Ascending aorta (tissue), 2 donors: ENCODE results near the gene GALE. TPM values are rescaled to one million over a fixed set of nuclear protein-coding genes. Genes with fewer than 3 reads are reported as not detected.
A peak's percentile ranks its signal among the peaks of the same experiment; 100 is the strongest.

ENCODE experiments used
- DNase-seq, 2 donors: peaks; one replicate each; pipeline ENCODE4 v3.0.0-alpha.2; 2019; ENCODE audit warnings: low spot score in 2 of 2
- H3K27ac ChIP-seq, 2 donors: fragments of 200-600 bp; sonication (generic); one replicate each; pipeline ENCODE4 v1.5.1; 2016 to 2017; ENCODE audit warnings: mild to moderate bottlenecking in 1 of 2
- H3K27me3 ChIP-seq: fragments of 200-600 bp; sonication (generic); one replicate; pipeline ENCODE4 v1.5.1; 2017
- H3K36me3 ChIP-seq, 2 donors: fragments of 200-600 bp; sonication (generic); one replicate each; pipeline ENCODE4 v1.5.1; 2016
- H3K4me1 ChIP-seq, 2 donors: fragments of 200-600 bp; sonication (generic); one replicate each; pipeline ENCODE4 v1.5.1; 2016 to 2017; ENCODE audit warnings: mild to moderate bottlenecking in 1 of 2
- H3K4me3 ChIP-seq, 2 donors: fragments of 200-600 bp; sonication (generic); one replicate each; pipeline ENCODE4 v1.5.1; 2016 to 2017; ENCODE audit warnings: mild to moderate bottlenecking in 1 of 2
- H3K9me3 ChIP-seq, 2 donors: fragments of 200-600 bp; sonication (generic); one replicate each; pipeline ENCODE4 v1.5.1; 2016
- intact Hi-C: fragments of 100-400 bp; cut with DNase I; formaldehyde crosslinking; loops from one replicate; pipeline ENCODE4 v1.15.1; 2023
- total RNA-seq: library from RNA; depleted of rRNA; stranded (reverse); fragments of >200 nt; gene quantifications from one replicate; pipeline ENCODE4 v1.1.0, GENCODE V29; 2016
- TF ChIP-seq, protein P1 (sequence below), 3 experiments: fragments of 200-600 bp in 2 of 3; fragments of 450-650 bp in 1 of 3; sonication (generic) in 2 of 3; IDR thresholded peaks; one replicate each; pipeline ENCODE4 v1.5.1; 2016 to 2019; ENCODE audit warnings: antibody characterized with exemption in 3 of 3, mild to moderate bottlenecking in 1 of 3, moderate library complexity in 1 of 3

Gene GALE
- total RNA-seq, 1 donor from 2014 or later: 30.4 TPM

DNA sequence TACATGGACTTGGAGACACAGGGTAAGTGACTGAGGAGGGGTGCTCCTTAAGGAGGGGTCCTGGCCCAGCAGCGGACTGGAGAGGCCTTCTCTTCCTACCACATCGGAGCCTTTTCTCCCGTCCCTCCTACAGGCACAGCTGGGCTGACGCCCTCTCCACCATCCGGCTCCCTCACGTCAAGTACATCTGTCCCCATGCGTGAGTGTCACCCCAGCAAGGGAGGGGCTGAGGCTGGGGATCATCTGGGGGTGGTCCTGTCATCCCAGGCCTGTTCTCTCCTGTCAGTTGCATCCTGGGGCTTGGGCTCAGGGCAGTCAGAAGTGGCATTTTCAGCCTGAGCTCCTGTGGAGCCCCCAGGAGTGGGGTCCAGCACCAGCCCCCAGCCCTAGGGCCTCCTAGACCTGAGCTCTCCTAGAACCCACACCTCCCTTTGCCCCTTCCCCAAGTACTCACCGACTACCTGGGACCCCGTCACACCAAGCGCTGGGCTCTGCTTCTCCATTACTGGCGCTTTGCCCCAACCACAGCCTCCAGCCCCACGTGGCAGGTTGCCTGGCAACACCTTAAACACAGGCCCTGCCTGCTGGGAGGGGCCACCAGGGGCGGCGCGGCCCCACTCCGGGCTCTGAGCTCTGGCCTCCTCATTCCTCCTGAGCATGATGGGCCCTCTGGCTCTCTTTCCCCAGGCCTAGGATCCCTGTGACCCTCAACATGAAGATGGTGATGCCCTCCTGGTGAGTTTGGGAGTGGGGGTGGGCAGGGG is 7.4 kb downstream of the GALE start:
- H3K36me3 ChIP-seq: peaks cover 24 to 26% of the 10 kb centered on the region in 2 donors
- intact Hi-C loops: no loop called here
- no peak overlapping the region for H3K27ac ChIP-seq
- no peaks in the 10 kb centered on the region for H3K27me3 ChIP-seq
- TF ChIP-seq, protein P1, sequence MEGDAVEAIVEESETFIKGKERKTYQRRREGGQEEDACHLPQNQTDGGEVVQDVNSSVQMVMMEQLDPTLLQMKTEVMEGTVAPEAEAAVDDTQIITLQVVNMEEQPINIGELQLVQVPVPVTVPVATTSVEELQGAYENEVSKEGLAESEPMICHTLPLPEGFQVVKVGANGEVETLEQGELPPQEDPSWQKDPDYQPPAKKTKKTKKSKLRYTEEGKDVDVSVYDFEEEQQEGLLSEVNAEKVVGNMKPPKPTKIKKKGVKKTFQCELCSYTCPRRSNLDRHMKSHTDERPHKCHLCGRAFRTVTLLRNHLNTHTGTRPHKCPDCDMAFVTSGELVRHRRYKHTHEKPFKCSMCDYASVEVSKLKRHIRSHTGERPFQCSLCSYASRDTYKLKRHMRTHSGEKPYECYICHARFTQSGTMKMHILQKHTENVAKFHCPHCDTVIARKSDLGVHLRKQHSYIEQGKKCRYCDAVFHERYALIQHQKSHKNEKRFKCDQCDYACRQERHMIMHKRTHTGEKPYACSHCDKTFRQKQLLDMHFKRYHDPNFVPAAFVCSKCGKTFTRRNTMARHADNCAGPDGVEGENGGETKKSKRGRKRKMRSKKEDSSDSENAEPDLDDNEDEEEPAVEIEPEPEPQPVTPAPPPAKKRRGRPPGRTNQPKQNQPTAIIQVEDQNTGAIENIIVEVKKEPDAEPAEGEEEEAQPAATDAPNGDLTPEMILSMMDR (IDR thresholded peaks at IDR 0.05): no peak
- no peak for DNase-seq
- H3K9me3 ChIP-seq: no peaks in the 10 kb centered on the region
- H3K4me1 ChIP-seq: peaks cover 9 to 19% of the 10 kb centered on the region in 2 donors
- H3K4me3 ChIP-seq: no peak overlapping the region

DNA sequence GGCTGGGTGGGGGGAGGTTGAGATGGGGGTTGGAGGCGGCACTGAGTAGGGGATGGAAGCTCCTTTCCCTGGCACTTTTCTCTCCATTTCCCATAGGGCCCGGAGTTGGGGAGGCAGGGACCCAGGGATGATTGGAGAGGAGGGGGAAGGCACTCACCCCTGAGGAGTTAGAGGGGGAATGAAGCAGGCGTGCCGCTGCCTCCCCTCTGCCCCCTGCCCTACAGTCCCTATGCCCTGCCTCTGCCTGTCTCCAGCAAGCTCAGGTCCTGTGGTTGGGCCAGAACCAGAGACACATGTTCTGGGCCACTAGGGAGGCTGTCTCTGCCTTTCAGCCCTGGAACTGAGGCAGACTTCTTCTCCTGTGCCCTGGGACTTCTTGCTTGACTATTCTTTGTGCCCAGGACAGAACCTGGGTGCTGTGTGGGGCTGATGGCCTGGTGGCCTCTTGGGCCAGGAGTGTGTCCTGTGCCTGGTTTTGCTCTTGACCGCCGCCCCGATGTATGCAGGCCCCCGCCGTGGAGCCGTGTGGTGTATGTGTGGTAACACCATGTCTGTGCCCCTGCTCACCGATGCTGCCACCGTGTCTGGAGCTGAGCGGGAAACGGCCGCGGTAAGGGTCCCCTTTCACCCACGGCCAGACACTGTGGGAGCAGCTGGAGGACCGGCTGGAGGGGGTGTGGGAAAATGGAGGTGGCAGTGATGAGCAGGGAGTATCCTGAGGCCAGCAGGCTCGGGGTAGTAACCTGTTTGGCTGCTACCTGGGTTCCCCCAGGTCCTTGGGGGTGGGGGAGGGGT is 8.2 kb downstream of the GALE start:
- peaks cover 25 to 28% of the 10 kb centered on the region in 2 donors for H3K36me3 ChIP-seq
- H3K4me1 ChIP-seq: peaks cover 9 to 19% of the 10 kb centered on the region in 2 donors
- peak overlapping the region; percentile 61 to 80 for H3K4me3 ChIP-seq
- intact Hi-C loops: no loop called here
- no peaks in the 10 kb centered on the region for H3K27me3 ChIP-seq
- DNase-seq: no peak
- TF ChIP-seq, protein P1 (IDR thresholded peaks at IDR 0.05): no peak
- H3K27ac ChIP-seq: peak overlapping the region; percentile 60 to 74
- no peaks in the 10 kb centered on the region for H3K9me3 ChIP-seq

DNA sequence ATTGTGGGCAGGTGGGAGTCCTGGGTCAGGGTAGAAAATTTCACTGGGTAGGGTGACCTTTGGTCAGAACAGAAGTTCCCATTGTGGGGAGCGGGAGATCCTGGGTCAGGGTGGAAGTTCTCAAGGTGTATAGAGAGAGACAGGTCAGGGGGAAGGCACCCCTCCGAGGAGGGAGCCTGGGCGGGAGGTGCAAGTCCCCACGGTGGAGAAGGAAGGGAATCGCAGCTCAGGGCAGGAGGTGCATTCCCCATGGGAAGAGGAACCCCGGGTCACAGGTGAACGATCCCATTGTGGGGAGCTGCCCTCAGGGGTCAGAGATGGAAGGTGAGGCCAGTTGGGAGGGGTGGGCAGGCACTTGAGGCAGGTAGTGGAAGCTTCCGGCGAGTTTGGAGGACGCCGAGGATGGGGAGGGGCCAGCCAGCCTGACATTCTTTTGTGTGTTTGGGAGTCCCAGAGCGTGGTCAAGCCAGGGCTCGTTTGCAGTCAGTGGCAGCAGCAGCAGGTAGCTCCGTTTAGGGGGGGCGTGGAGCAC is 9.0 kb downstream of the GALE start:
- no peaks in the 10 kb centered on the region for H3K27me3 ChIP-seq
- intact Hi-C loops: loop anchor here (1.0 kb wide), 1 partner anchor 9 kb away; the partner anchor contains the start of gene GALE
- TF ChIP-seq, protein P1 (IDR thresholded peaks at IDR 0.05): no peak
- H3K9me3 ChIP-seq: no peaks in the 10 kb centered on the region
- no peak for DNase-seq
- H3K4me3 ChIP-seq: peak overlapping the region; percentile 61 to 80
- peak overlapping the region; percentile 60 to 74 for H3K27ac ChIP-seq
- peaks cover 9 to 19% of the 10 kb centered on the region in 2 donors for H3K4me1 ChIP-seq
- peaks cover 28 to 36% of the 10 kb centered on the region in 2 donors for H3K36me3 ChIP-seq

DNA sequence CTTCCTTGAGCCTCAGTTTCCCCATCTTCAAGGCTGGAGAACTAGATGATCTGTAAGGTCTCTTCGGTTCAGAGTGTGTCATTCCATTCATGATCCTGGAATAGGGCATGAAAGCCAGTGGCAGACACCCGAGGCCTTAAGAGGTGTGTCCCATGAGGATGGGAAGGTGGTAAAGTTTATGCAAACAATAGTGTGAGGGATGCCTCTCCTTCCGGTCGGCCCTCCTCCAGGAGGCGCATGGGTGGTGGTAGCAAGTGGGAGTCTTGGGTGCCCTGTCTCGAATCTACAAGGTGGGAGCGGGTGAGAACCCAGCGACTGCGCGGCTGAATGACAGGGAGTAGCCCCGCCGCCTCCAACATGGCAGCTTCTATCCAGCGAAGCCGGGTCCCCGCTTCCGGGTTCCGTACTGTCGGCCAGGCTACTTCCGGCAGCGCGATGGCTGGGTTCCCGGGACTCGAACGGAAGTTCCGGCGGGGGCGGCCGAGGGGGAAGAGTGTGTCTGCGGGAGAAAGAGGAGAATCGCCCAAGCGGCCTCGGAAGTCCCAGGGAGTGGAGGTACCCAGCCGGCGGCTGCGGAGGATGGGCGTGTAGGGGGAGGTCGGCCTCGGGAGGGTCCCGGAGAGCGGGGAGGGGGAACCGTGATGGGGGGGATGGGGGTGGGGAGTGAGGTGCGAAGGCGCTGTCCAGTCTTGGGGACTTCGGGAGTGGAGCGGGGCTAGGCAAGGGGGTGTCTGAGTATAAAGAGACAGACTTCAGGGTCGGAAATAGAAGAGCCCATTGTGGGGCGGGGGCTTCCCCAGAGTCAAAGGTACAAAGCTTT is 9.6 kb downstream of the GALE start, which contains the start of gene LYPLA2:
Gene LYPLA2 (plus strand): TSS at position 450 of the 820 bp plus-strand sequence. CDS start 1,538 bp downstream, outside the sequence.
- intact Hi-C loops: loop anchor here (1.0 kb wide), 1 partner anchor 9 kb away; the partner anchor contains the start of gene GALE
- H3K27ac ChIP-seq: peak within 1 kb of the TSS; percentile 60 to 74
- H3K4me1 ChIP-seq: peaks cover 9 to 19% of the 10 kb centered on the region in 2 donors
- TF ChIP-seq, protein P1 (IDR thresholded peaks at IDR 0.05): no peak
- H3K4me3 ChIP-seq: peak within 1 kb of the TSS; percentile 61 to 80
- H3K9me3 ChIP-seq: no peaks in the 10 kb centered on the region
- DNase-seq: peak; percentile 77 to 97
- H3K27me3 ChIP-seq: no peaks in the 10 kb centered on the region
- H3K36me3 ChIP-seq: peaks cover 30 to 43% of the 10 kb centered on the region in 2 donors

DNA sequence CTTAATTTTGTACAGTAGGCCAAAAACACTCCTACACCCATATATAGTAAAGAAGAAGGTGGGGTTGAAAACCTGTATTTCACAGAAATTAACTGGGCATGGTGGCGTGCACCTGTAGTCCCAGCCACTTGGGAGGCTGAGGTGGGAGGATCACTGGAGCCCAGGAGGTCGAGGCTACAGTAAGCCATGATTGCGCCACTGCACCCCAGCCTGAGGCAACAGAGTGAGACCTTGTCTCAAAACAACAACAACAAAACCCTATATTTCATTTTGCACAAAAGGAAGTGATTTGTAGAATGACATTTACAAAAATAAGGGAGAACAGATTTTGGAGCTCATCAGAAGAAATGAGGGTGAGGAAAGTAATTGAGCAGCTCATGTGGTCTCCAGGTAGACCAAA is 11.9 kb downstream of the GALE start:
- H3K9me3 ChIP-seq: no peaks in the 10 kb centered on the region
- peaks cover 9 to 19% of the 10 kb centered on the region in 2 donors for H3K4me1 ChIP-seq
- H3K36me3 ChIP-seq: peaks cover 22 to 43% of the 10 kb centered on the region in 2 donors
- H3K27ac ChIP-seq: no peak overlapping the region
- DNase-seq: no peak
- intact Hi-C loops: no loop called here
- H3K27me3 ChIP-seq: no peaks in the 10 kb centered on the region
- TF ChIP-seq, protein P1 (IDR thresholded peaks at IDR 0.05): no peak
- H3K4me3 ChIP-seq: no peak overlapping the region
